Measurements from ENCODE around the gene SLC37A3.

The SLC37A3 gene

GRCh38 chr7:140402178-140402835 is 4.0 kb upstream of the SLC37A3 start:
- DNase-seq (ENCODE audit: extremely low read depth in 1 of 2, low read depth in 1 of 2) = no peak

GRCh38 chr7:140400381-140400780 is 2.1 kb upstream of the SLC37A3 start:
- DNase-seq (ENCODE audit: extremely low read depth in 1 of 2, low read depth in 1 of 2) = no peak

- DNase-seq (ENCODE audit: extremely low read depth in 1 of 2, low read depth in 1 of 2) = no peak
Measured at GRCh38 chr7:140398821-140399220, 491 bp upstream of the SLC37A3 start.

- no peak for DNase-seq (ENCODE audit: extremely low read depth in 1 of 2, low read depth in 1 of 2)
Measured at GRCh38 chr7:140393756-140394306, 4.5 kb downstream of the SLC37A3 start.

- no peak for DNase-seq (ENCODE audit: extremely low read depth in 1 of 2, low read depth in 1 of 2)
Measured at GRCh38 chr7:140391634-140392033, 6.7 kb downstream of the SLC37A3 start.

- no peak for DNase-seq (ENCODE audit: extremely low read depth in 1 of 2, low read depth in 1 of 2)
Measured at GRCh38 chr7:140390466-140391190, 7.7 kb downstream of the SLC37A3 start.

- no peak for DNase-seq (ENCODE audit: extremely low read depth in 1 of 2, low read depth in 1 of 2)
Measured at GRCh38 chr7:140390034-140390433, 8.3 kb downstream of the SLC37A3 start.

GRCh38 chr7:140389445-140389844 is 8.9 kb downstream of the SLC37A3 start:
- no peak for DNase-seq (ENCODE audit: extremely low read depth in 1 of 2, low read depth in 1 of 2)

- no peak for DNase-seq (ENCODE audit: extremely low read depth in 1 of 2, low read depth in 1 of 2)
Measured at GRCh38 chr7:140384894-140385545, 13.3 kb downstream of the SLC37A3 start.

GRCh38 chr7:140383954-140384713 is 14.2 kb downstream of the SLC37A3 start:
- DNase-seq (ENCODE audit: extremely low read depth in 1 of 2, low read depth in 1 of 2) = no peak

GRCh38 chr7:140375892-140376730 is 22.2 kb downstream of the SLC37A3 start:
- no peak for DNase-seq (ENCODE audit: extremely low read depth in 1 of 2, low read depth in 1 of 2)

- DNase-seq (ENCODE audit: extremely low read depth in 1 of 2, low read depth in 1 of 2) = no peak
Measured at GRCh38 chr7:140375323-140375722, 23.0 kb downstream of the SLC37A3 start.

GRCh38 chr7:140369294-140369693 is 29.0 kb downstream of the SLC37A3 start:
- DNase-seq (ENCODE audit: extremely low read depth in 1 of 2, low read depth in 1 of 2) = no peak

GRCh38 chr7:140367528-140367927 is 30.8 kb downstream of the SLC37A3 start:
- DNase-seq (ENCODE audit: extremely low read depth in 1 of 2, low read depth in 1 of 2) = no peak

GRCh38 chr7:140364819-140365218 is 33.5 kb downstream of the SLC37A3 start:
- no peak for DNase-seq (ENCODE audit: extremely low read depth in 1 of 2, low read depth in 1 of 2)

- no peak for DNase-seq (ENCODE audit: extremely low read depth in 1 of 2, low read depth in 1 of 2)
Measured at GRCh38 chr7:140360697-140361229, 37.6 kb downstream of the SLC37A3 start.

GRCh38 chr7:140358412-140359051 is 39.8 kb downstream of the SLC37A3 start:
- peak in 1 of 2 donors; percentile 26 for DNase-seq (ENCODE audit: extremely low read depth in 1 of 2, low read depth in 1 of 2)

GRCh38 chr7:140358024-140358411 is 40.3 kb downstream of the SLC37A3 start:
- no peak for DNase-seq (ENCODE audit: extremely low read depth in 1 of 2, low read depth in 1 of 2)

- no peak for DNase-seq (ENCODE audit: extremely low read depth in 1 of 2, low read depth in 1 of 2)
Measured at GRCh38 chr7:140350056-140350455, 48.3 kb downstream of the SLC37A3 start.

Data from stimulated activated CD8-positive, alpha-beta memory T cell treated with anti-CD3 and anti-CD28 coated beads, Interleukin-7, amount 100 ng/mL, for 48 hours (primary cell).